ENCODE results near the gene SRXN1. TPM values are rescaled to one million over a fixed set of nuclear protein-coding genes. Genes with fewer than 3 reads are reported as not detected.

Gene SRXN1
- total and polyA plus RNA-seq, 9 of the 15 experiments (the other 6 are each of a cell fraction or from before 2014, with no cell fraction given), result 6.8 to 36.4 (median 21.6) TPM

- TF ChIP-seq PRDM10 (IDR thresholded peaks at IDR 0.05; ENCODE audit: partially characterized antibody) (peak; percentile 96), ZNF384 (IDR thresholded peaks at IDR 0.05; ENCODE audit: low read depth, low read length) (peak; percentile 33; the same call in 1 of the 2 replicates)
Observed at GRCh38 chr20:653110-653589, at the start of gene SRXN1 (continued).

DNA sequence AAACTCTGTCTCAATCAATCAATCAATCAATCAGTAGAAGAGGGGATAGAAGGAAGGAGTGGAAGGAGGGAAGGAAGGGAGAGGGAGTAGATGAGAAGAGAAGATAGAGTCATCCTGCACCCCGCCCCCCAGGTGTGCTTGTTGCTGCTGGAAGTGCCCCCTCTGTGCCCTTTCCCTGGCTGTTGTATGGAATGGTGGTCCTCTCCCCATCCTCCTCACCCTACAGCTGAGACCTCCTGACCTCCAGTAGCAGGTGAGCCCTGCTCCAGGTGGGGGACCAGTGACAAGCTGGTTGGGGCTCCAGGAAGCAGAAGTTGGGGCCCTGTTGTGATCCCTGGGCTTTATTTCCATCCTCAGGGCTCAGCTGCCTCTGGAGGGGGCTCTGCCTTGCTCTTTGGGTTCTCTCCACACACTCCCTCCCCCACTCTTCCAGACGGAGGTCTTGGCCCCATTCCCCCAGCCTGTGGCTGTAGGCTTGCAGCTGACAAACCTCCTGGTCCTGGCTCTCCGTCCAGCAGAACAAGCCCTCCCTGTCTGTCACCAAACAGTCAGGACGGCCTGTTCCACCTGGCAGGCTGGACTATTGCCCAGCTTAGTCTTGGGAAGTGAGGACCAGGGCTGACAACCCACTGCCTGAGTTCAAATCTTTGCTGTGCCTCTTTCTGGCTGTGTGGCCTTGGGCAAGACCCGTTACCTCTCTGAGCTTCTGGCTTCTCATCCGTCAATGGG lies 48.6 kb upstream of the SRXN1 start:
- Histone ChIP-seq H3K4me2 (ENCODE audit: insufficient read depth, low read length) (no peak overlapping the region), H4K20me1 (replicated peaks; ENCODE audit: control insufficient read depth, insufficient read depth, low read length) (no peaks in the 10 kb centered on the region), H3K9me3 (replicated peaks; ENCODE audit: control insufficient read depth, insufficient read depth, low read depth, low read length) (no peaks in the 10 kb centered on the region), H2AFZ (ENCODE audit: low read depth, low read length) (no peak overlapping the region), H3K79me2 (ENCODE audit: control insufficient read depth, insufficient read depth, low read length) (no peaks in the 10 kb centered on the region), H3K4me1 (replicated peaks in 1 of 2; ENCODE audit: control insufficient read depth in 2 of 2, insufficient read depth in 2 of 2, low read length in 2 of 2) (peaks cover 11 to 33% of the 10 kb centered on the region in 2 experiments; a peak in 4 of 5 replicates), H3K27me3 (ENCODE audit: control insufficient read depth in 2 of 2, insufficient read depth in 2 of 2, low read length in 2 of 2) (no peaks in the 10 kb centered on the region), H3K9ac (ENCODE audit: insufficient read depth in 1 of 2, low read depth in 2 of 2, low read length in 2 of 2) (peak overlapping the region in 1 of 2 experiments; percentile 71; a peak in 2 of 4 replicates), H3K36me3 (ENCODE audit: control insufficient read depth, insufficient read depth, low read length) (no peaks in the 10 kb centered on the region), H3K27ac (ENCODE audit: extremely low read depth, low read depth, low read length) (no peak overlapping the region), H3K9me1 (ENCODE audit: control insufficient read depth, insufficient read depth, low read length) (no peaks in the 10 kb centered on the region), H3K4me3 (no peak overlapping the region)
- ATAC-seq, result no peak
- intact Hi-C loops (cut with micrococcal nuclease) (no loop called here), in situ Hi-C loops (cut with MboI) (no loop called here)
- TF ChIP-seq ZNF263 (CRISPR knock-in tag; IDR thresholded peaks at IDR 0.05; ENCODE audit: borderline replicate concordance) (peak; percentile 41; the same call in 1 of the 2 replicates), LEF1 (IDR thresholded peaks at IDR 0.05) (no peak)
- no peak for DNase-seq (ENCODE audit: extremely low read depth in 1 of 4, low spot score in 3 of 4)
- no peak for FAIRE-seq
- CTCF ChIA-PET (ENCODE audit: low intra/inter-chr PET ratio), result no interaction called here
- POLR2A ChIA-PET, result interaction anchor here (1.2 kb wide), 1 partner anchor 41 kb away, joined by 3 read pairs; no protein-coding TSS in a partner anchor
- no TSS peak for BruUV-seq (replicated peaks)
- 61% methylated on average over 4 of the region's 6 CpGs for WGBS (ENCODE audit: insufficient coverage, low coverage, missing lambda C conversion rate)

Measured in K562 (cell line).